K562 (cell line): ENCODE results near the gene CLDN7. TPM values are rescaled to one million over a fixed set of nuclear protein-coding genes. Genes with fewer than 3 reads are reported as not detected.

Source experiments
- BRCA1 ChIP-seq, 2 experiments: fragments of 450-650 bp in 1 of 2; sonication (generic) in 1 of 2; formaldehyde crosslinking in 1 of 2; IDR thresholded peaks; 2 replicates each; pipeline versions ENCODE4 v1.5.0 to v1.6.1; 2017 to 2020; ENCODE audit warnings: mild to moderate bottlenecking in 1 of 2, missing genetic modification reagents in 1 of 2
- CBFA2T3 ChIP-seq: fragments of 450-650 bp; IDR thresholded peaks from 2 replicates; pipeline ENCODE4 v1.6.1; 2017
- FOXJ2 ChIP-seq: fragments of 200-800 bp; sonication (Bioruptor generic); IDR thresholded peaks from 2 replicates; pipeline ENCODE4 v1.6.1; 2016; ENCODE audit warnings: missing genetic modification characterization, missing compliant biosample characterization
- IRF1 ChIP-seq: sonication (generic); formaldehyde crosslinking; IDR thresholded peaks from 2 replicates; pipeline ENCODE4 v1.8.0; 2022; ENCODE audit warnings: missing genetic modification reagents, mild to moderate bottlenecking, borderline replicate concordance
- MLLT1 ChIP-seq, 2 experiments: fragments of 450-650 bp; IDR thresholded peaks; 2 replicates each; pipeline ENCODE4 v1.6.1; 2016
- MLX ChIP-seq, 2 experiments: fragments of 450-650 bp in 1 of 2; sonication (generic) in 1 of 2; formaldehyde crosslinking; conservative IDR thresholded peaks; 2 replicates each; pipeline versions ENCODE4 v1.4.0 to v1.8.1; 2020 to 2022; ENCODE audit warnings: mild to moderate bottlenecking in 1 of 2, missing genetic modification reagents in 1 of 2
- PPARD ChIP-seq: fragments of 250-450 bp; sonication (Bioruptor Pico); IDR thresholded peaks from 2 replicates; pipeline ENCODE4 v1.8.0; 2022; ENCODE audit warnings: inconsistent platforms, mild to moderate bottlenecking, moderate library complexity
- SAP30 ChIP-seq: fragments of 200-600 bp; sonication (generic); IDR thresholded peaks from 2 replicates; pipeline ENCODE4 v1.6.1; 2012; ENCODE audit warnings: borderline replicate concordance, low read depth, mild to moderate bottlenecking, moderate library complexity, low read length, control low read depth, inconsistent platforms; ENCODE audit not compliant: insufficient read depth, poor library complexity, severe bottlenecking
- SOX6 ChIP-seq: fragments of 450-650 bp; IDR thresholded peaks from 2 replicates; pipeline ENCODE4 v1.6.1; 2014; ENCODE audit warnings: mild to moderate bottlenecking
- TGIF2 ChIP-seq: sonication (generic); formaldehyde crosslinking; IDR thresholded peaks from 2 replicates; pipeline ENCODE4 v1.8.1; 2022; ENCODE audit warnings: mild to moderate bottlenecking, missing genetic modification reagents, moderate library complexity
- TOE1 ChIP-seq, 2 experiments: fragments of 450-650 bp in 1 of 2; sonication (generic) in 1 of 2; formaldehyde crosslinking in 1 of 2; IDR thresholded peaks; 2 replicates each; pipeline versions ENCODE4 v1.7.1 to v1.8.0; 2016 to 2022; ENCODE audit warnings: borderline replicate concordance in 2 of 2, mild to moderate bottlenecking in 2 of 2, antibody characterized with exemption in 1 of 2, inconsistent platforms in 1 of 2, low read depth in 1 of 2, missing genetic modification reagents in 1 of 2, moderate library complexity in 1 of 2
- U2AF1 ChIP-seq: fragments of 200-400 bp; formaldehyde crosslinking; optimal IDR thresholded peaks from 2 replicates; pipeline ENCODE3; 2017; ENCODE audit warnings: mild to moderate bottlenecking, low read depth, low read length, moderate library complexity
- ZNF583 ChIP-seq: fragments of 250-450 bp; sonication (Bioruptor Pico); IDR thresholded peaks from 2 replicates; pipeline ENCODE4 v1.4.0; 2020
- ZNF77 ChIP-seq: fragments of 250-450 bp; sonication (Bioruptor Pico); IDR thresholded peaks from 2 replicates; pipeline ENCODE4 v1.5.0; 2020
- polyA plus RNA-seq, 8 experiments: library from polyadenylated mRNA; depleted of rRNA in 4 of 8; stranded (reverse) in 5 of 8; unstranded in 3 of 8; fragments of >200 nt; fragmentation: Nextera tagmentation in 2 of 8; fragmentation: Illumina TruSeq in 1 of 8; extraction: Ambion mirVana in 2 of 8; extraction: Trizol in 1 of 8; gene quantifications; 2 replicates each; pipeline versions ENCODE4 v1.2.1 to v1.2.3, GENCODE V29; 2011 to 2014; ENCODE audit warnings: inconsistent platforms in 1 of 8, missing spikeins in 1 of 8
- total RNA-seq, 7 experiments: library from RNA; depleted of rRNA in 6 of 7; stranded (reverse); fragments of >200 nt in 6 of 7; fragmentation: Illumina TruSeq in 2 of 7; extraction: Trizol in 2 of 7; gene quantifications; 2 replicates each; pipeline versions ENCODE4 v1.2.1 to v1.2.3, GENCODE V29; 2011 to 2021; ENCODE audit warnings: low replicate concordance in 1 of 7
- TF ChIP-seq, protein P1 (sequence below): fragments of 450-650 bp; formaldehyde crosslinking; IDR thresholded peaks from 2 replicates; pipeline ENCODE4 v1.4.0; 2020; ENCODE audit warnings: mild to moderate bottlenecking
- TF ChIP-seq, protein P2 (sequence below): fragments of 250-450 bp; sonication (Bioruptor Pico); IDR thresholded peaks from 2 replicates; pipeline ENCODE4 v1.4.0; 2020; ENCODE audit warnings: borderline replicate concordance

CLDN7 gene
- total and polyA plus RNA-seq, 9 of the 15 experiments (the other 6 are each of a cell fraction or from before 2014, with no cell fraction given), result 2.2 to 14.5 (median 7.6) TPM

DNA sequence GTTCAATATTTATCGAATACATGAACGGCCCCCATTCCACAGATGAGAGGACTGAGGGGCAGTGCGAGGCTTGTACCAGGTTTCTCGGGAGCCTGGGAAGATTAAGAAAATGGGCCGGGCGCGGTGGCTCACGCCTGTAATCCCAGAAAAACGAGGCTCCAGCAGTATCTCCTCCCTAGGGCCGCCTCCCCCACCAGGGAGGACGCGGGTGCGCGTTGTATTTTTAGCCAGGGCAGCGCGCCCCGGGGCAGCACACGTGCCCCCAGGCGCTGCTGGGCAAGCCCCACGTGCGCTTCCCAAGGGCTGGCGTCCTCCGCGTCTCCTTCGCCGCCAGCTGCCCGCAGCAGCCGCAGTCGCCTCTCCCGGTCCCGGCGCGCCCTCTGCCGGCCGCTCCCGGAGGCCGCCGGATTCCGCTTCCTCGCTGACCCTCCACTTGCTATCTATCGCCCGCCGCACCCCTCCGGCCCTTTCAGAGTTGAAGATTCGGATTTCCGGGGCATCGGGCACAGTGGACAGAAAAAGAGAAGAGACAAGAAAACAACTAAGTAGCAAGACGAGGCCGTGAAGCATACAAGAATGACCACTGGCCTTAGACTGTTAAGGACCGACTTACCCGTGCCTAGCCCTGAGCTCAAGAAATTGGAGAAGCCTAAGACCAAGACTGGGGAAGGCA, 34.0 kb upstream of the CLDN7 start (continued):
- no peak for TF ChIP-seq TOE1 (IDR thresholded peaks at IDR 0.05; ENCODE audit: borderline replicate concordance)
- no peak for TF ChIP-seq TOE1 (CRISPR knock-in tag; IDR thresholded peaks at IDR 0.05; ENCODE audit: borderline replicate concordance, low read depth)
- TF ChIP-seq SAP30, result no peak
- no peak for TF ChIP-seq IRF1 (CRISPR knock-in tag)
- no peak for TF ChIP-seq SOX6
- no peak for TF ChIP-seq ZNF77 (CRISPR knock-in tag)
- no peak for TF ChIP-seq U2AF1
- TF ChIP-seq MLX (CRISPR knock-in tag; conservative IDR thresholded peaks at IDR 0.05), result no peak
- TF ChIP-seq FOXJ2, result no peak
- TF ChIP-seq BRCA1 (IDR thresholded peaks at IDR 0.05), result no peak
- no peak for TF ChIP-seq BRCA1 (CRISPR knock-in tag; IDR thresholded peaks at IDR 0.05)
- TF ChIP-seq PPARD (CRISPR knock-in tag), result no peak
- TF ChIP-seq TGIF2 (CRISPR knock-in tag), result no peak
- no peak for TF ChIP-seq CBFA2T3
- TF ChIP-seq, protein P1, sequence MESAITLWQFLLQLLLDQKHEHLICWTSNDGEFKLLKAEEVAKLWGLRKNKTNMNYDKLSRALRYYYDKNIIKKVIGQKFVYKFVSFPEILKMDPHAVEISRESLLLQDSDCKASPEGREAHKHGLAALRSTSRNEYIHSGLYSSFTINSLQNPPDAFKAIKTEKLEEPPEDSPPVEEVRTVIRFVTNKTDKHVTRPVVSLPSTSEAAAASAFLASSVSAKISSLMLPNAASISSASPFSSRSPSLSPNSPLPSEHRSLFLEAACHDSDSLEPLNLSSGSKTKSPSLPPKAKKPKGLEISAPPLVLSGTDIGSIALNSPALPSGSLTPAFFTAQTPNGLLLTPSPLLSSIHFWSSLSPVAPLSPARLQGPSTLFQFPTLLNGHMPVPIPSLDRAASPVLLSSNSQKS (CRISPR knock-in tag), result no peak
- TF ChIP-seq MLLT1 (IDR thresholded peaks at IDR 0.05), result no peak
- TF ChIP-seq, protein P2, sequence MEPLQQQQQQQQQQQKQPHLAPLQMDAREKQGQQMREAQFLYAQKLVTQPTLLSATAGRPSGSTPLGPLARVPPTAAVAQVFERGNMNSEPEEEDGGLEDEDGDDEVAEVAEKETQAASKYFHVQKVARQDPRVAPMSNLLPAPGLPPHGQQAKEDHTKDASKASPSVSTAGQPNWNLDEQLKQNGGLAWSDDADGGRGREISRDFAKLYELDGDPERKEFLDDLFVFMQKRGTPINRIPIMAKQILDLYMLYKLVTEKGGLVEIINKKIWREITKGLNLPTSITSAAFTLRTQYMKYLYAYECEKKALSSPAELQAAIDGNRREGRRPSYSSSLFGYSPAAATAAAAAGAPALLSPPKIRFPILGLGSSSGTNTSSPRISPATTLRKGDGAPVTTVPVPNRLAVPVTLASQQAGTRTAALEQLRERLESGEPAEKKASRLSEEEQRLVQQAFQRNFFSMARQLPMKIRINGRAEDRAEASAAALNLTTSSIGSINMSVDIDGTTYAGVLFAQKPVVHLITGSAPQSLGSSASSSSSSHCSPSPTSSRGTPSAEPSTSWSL (CRISPR knock-in tag), result no peak
- TF ChIP-seq ZNF583 (CRISPR knock-in tag), result no peak
